ENCODE results near the gene C1QTNF9B.

Gene C1QTNF9B

GRCh38 chr13:23856008-23856750, 41.1 kb downstream of the C1QTNF9B start:
- peak; percentile 89 for DNase-seq (ENCODE audit: low spot score)

GRCh38 chr13:23855360-23855759, 41.9 kb downstream of the C1QTNF9B start:
- no peak for DNase-seq (ENCODE audit: low spot score)

DNA sequence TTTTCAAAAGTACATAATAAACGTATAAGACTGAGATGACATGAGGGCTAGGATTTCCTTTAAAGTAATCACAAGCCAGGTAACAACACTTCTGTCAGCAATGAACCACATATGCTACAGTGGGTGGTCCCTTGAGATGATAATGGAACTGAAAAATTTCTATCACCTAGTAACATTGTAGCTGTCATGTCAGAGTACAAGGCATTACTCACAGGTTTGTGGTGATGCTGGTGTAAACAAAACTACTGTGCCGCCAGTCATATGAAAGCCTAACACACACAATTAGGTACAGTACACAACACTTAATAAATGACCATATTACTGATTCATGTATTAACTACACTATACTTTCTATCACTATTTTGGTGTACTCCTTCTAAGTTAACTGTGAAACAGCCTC, 45.0 kb downstream of the C1QTNF9B start:
- DNase-seq (ENCODE audit: low spot score), result no peak

- no peak for DNase-seq (ENCODE audit: low spot score)
Measured at GRCh38 chr13:23851106-23851505, 46.2 kb downstream of the C1QTNF9B start.

DNA sequence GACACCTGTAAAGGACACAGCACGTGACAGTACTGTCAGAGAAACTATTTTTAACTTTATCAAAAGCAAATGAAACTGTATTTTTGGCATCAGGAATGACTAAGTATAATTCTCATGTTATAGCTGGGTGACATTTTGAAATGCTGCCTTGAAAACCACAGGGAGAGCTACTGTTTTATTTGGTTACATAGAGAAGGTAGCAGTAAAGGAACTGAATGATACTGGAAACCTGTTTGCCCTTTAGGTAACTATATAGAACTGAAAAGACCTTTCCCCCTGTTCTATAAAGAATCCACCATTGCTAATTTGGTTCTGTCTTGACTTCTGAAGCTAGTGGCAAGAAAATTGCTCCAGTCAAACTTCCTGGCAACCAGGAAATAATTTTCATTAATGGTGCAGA, 47.2 kb downstream of the C1QTNF9B start:
- DNase-seq (ENCODE audit: low spot score), result no peak

- DNase-seq (ENCODE audit: low spot score), result no peak
Measured at GRCh38 chr13:23849670-23850069, 47.6 kb downstream of the C1QTNF9B start.

GRCh38 chr13:23848646-23849141, 48.6 kb downstream of the C1QTNF9B start:
- DNase-seq (ENCODE audit: low spot score), result no peak

DNA sequence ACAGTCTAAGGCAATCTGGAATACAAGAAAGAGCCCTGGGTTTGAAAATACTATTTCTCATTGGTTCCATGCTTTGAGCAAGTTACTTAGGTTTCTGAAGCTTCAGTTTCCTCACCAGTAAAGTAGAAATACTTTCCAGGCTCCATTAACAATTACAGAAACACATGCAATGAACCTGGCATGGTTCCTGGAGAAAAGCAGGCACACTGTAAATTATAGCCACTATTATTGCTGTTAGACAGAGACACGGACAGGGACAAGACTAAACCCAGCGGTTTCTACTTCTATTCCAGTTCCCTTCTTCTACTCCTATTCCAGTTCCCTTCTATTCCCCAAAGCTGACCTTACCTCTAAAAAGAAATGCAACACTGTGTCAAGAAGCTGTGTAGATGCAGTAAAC, 49.3 kb downstream of the C1QTNF9B start:
- DNase-seq (ENCODE audit: low spot score), result no peak

DNA sequence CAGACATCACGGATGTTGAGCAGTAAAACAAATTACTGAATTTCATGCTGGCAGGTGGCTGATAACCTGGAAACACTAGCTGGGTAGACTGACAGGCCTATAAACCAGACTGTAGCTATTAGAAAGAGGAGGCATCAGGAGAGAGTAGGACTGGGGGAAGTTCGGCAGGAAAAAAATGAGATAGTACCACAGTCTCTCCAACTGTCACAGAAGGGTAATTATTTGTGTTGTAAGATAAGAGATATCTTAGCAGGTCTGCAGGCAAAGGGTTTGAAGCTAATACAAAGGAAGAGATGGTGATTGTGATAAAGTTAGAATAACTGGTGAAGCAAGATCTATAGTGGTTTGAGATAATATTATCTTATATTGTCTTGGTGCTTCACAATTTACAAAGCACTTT, 49.8 kb downstream of the C1QTNF9B start:
- DNase-seq (ENCODE audit: low spot score), result no peak

DNA sequence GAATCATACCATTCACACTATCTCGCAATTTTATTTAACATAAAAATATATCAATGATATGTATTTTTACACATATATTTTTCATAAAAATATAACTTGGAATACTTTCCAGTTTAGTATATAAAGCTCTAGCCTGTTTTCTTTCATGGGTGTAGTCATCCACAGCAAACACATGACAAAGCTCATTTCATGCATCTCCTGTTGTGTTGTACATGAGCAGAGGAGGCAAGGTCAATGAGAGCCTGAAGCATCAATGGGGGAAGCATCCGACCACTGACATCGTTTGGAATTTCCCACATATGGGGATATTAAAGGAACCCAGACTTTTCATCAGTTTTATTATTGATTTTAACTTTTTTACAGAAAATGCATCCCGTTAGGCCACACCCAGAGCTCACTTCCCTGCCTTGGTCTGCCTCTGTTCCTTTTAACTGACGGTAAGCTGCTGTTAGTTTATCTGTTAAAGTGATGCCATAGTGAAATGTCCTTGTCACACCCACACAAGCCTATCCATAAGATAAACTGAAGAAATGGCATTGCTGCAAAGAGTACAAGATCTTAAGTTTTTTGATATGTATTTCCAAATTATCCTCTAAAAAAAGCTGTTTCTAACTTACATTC, 52.1 kb downstream of the C1QTNF9B start:
- no peak for DNase-seq (ENCODE audit: low spot score)

DNA sequence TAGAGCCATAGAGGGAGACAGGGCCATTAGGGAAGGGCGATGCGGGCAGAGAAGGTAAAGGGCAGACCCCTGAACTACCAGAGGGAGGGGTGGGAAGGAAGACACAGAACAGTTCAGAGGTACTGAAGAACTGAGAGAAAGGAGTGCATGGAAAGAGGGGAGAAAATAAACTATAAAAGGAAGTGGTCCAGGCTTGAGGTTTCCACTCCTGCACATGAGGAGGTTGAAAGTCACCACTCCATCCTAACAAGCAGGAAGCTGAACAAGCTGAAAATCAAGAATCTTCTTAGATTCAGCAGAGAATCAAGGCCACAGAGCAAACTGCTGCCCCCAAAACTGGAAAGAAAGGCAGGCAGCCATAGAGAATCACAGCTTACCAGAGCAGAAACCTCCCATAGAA, 53.2 kb downstream of the C1QTNF9B start:
- no peak for DNase-seq (ENCODE audit: low spot score)

DNA sequence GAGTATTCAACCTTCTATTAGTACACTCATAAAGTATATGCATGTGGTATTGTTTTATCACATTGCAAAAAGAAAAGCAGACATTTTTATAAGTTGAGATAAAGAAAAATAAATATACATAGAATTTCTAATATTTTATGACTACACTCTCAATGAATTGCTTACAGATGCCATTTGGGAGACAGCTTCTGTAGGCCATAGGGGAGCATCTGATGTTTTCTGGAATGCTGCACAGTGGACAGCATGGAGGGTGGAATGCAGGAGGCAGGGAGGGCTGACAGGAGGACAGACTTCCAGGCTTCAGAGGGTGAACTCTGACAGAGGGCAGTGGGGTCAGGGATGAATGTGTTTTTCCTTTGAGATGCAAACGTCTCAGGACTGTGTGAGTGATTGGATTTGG, 53.9 kb downstream of the C1QTNF9B start:
- no peak for DNase-seq (ENCODE audit: low spot score)

DNA sequence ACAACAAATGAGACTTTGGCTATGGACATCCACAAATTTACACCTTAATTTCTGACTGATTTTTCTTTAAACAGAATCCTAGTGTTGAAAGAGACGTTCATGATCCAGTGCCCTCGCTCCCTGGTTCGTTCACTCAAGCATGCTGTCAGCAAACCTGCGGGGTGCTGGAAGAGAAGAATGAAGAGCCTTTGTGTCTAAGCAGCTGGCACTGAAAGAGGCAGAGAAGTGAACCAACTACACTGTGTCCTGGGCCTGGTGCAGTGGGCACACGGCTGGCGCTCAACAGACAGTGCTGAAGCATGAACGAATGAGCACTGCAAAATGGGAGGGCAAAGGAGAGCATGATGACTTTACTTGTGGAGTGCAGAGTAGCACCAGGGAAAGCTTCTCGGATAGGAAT, 54.9 kb downstream of the C1QTNF9B start:
- peak; percentile 14 for DNase-seq (ENCODE audit: low spot score)
